Bronchial epithelial cell (primary cell): Measurements from ENCODE around the gene DALRD3. TPM values are rescaled to one million over a fixed set of nuclear protein-coding genes. Genes with fewer than 3 reads are reported as not detected.

Experiments
- DNase-seq: peaks from one replicate; pipeline ENCODE4 v3.0.0-alpha.2; 2010; ENCODE audit warnings: low read depth
- FAIRE-seq: peaks from 2 replicates; lab custom pipeline; 2011; peaks lifted over from hg19 to GRCh38; lab: Jason Lieb, UNC
- H3K27me3 ChIP-seq: 2 replicates; pipeline ENCODE4 v1.5.1; 2011; ENCODE audit warnings: low read length; ENCODE audit not compliant: control insufficient read depth, insufficient read depth
- H3K36me3 ChIP-seq: 2 replicates; pipeline ENCODE4 v1.5.1; 2011; ENCODE audit warnings: low read length; ENCODE audit not compliant: control insufficient read depth, insufficient read depth
- H3K4me3 ChIP-seq: 2 replicates; pipeline ENCODE4 v1.5.1; 2011; ENCODE audit warnings: mild to moderate bottlenecking, low read depth, low read length, control low read depth
- total RNA-seq: library from RNA; depleted of rRNA; stranded (reverse); fragments of >200 nt; gene quantifications from 2 replicates; pipeline ENCODE4 v1.2.1, GENCODE V29; 2014
- TF ChIP-seq, protein P1 (sequence below): IDR thresholded peaks from 2 replicates; pipeline ENCODE4 v1.5.1; 2011; ENCODE audit warnings: mild to moderate bottlenecking, moderate library complexity, low read length, control low read depth, inconsistent platforms; ENCODE audit not compliant: insufficient read depth, severe bottlenecking

Gene DALRD3
- total RNA-seq, 1 donor from 2014 or later, result 44.0 TPM

DNA sequence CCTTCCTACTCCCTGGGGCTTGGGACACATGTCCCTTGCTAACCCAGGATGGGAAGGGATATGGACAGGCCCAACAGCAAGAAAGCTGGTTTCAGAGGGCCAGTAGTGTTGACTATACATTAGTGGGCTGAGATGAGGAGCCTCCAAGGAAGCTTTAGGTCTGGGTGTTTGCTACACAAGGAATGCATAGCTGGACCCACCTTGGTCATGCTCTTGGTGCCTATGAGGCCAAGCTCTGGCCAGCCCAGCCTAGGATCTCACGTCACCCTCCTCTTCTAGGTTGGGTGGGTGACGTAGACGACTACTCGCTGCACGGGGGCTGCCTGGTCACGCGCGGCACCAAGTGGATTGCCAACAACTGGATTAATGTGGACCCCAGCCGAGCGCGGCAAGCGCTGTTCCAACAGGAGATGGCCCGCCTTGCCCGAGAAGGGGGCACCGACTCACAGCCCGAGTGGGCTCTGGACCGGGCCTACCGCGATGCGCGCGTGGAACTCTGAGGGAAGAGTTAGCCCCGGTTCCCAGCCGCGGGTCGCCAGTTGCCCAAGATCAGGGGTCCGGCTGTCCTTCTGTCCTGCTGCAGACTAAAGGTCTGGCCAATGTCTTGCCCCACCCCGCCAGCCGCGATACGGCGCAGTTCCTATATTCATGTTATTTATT is 11.8 kb downstream of the DALRD3 start:
- no peak for FAIRE-seq
- TF ChIP-seq, protein P1, sequence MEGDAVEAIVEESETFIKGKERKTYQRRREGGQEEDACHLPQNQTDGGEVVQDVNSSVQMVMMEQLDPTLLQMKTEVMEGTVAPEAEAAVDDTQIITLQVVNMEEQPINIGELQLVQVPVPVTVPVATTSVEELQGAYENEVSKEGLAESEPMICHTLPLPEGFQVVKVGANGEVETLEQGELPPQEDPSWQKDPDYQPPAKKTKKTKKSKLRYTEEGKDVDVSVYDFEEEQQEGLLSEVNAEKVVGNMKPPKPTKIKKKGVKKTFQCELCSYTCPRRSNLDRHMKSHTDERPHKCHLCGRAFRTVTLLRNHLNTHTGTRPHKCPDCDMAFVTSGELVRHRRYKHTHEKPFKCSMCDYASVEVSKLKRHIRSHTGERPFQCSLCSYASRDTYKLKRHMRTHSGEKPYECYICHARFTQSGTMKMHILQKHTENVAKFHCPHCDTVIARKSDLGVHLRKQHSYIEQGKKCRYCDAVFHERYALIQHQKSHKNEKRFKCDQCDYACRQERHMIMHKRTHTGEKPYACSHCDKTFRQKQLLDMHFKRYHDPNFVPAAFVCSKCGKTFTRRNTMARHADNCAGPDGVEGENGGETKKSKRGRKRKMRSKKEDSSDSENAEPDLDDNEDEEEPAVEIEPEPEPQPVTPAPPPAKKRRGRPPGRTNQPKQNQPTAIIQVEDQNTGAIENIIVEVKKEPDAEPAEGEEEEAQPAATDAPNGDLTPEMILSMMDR, result no peak
- DNase-seq, result no peak

DNA sequence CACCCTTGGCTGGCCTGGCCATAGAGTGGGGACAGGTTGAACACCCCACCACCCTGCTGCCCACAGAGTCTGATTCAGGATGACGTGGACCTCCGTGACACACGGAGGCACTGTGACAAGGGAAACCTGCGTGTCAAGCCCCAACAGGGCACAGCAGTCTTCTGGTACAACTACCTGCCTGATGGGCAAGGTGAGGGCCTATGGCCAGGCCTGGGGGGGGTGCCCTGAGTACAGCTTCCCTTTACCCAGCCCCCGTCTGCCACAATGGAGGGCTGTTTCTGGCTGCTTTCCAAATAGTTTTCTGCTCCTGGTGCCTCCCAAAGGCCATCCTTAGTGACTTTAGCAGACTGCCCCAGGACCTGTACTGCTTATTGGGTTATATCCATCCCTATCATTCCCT is 12.4 kb downstream of the DALRD3 start:
- FAIRE-seq (no peak), DNase-seq (no peak)
- Histone ChIP-seq H3K36me3 (no peaks in the 10 kb centered on the region), H3K4me3 (peak overlapping the region; percentile 83), H3K27me3 (no peaks in the 10 kb centered on the region)
- TF ChIP-seq, protein P1, result no peak

More for the DNA sequence above, 11.8 kb downstream of the DALRD3 start:
- no peaks in the 10 kb centered on the region for H3K27me3 ChIP-seq
- peak overlapping the region; percentile 83 for H3K4me3 ChIP-seq
- peaks cover under 1% of the 10 kb centered on the region for H3K36me3 ChIP-seq

DNA sequence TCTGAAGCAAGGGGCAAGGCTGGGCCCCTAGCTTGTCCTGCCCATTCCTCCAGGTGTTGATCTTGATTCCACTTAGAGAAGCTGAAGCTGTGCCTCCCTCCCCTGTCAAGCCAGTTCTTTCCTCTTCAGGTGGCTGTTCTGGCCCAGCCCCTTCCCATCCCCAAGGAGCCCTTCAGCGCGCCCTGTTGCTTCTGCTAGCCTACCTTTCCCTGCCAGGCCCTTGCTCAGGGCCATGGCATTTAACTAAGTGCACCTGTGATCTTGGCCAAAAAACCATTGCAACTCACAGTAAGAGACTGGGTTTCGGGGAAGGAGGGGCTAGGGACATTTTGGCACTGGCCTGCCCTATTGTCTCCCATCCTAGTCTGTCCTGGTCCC is 13.1 kb downstream of the DALRD3 start:
- Histone ChIP-seq H3K27me3 (no peaks in the 10 kb centered on the region), H3K36me3 (no peaks in the 10 kb centered on the region), H3K4me3 (no peak overlapping the region)
- FAIRE-seq, result no peak
- no peak for DNase-seq
- TF ChIP-seq, protein P1, result no peak

DNA sequence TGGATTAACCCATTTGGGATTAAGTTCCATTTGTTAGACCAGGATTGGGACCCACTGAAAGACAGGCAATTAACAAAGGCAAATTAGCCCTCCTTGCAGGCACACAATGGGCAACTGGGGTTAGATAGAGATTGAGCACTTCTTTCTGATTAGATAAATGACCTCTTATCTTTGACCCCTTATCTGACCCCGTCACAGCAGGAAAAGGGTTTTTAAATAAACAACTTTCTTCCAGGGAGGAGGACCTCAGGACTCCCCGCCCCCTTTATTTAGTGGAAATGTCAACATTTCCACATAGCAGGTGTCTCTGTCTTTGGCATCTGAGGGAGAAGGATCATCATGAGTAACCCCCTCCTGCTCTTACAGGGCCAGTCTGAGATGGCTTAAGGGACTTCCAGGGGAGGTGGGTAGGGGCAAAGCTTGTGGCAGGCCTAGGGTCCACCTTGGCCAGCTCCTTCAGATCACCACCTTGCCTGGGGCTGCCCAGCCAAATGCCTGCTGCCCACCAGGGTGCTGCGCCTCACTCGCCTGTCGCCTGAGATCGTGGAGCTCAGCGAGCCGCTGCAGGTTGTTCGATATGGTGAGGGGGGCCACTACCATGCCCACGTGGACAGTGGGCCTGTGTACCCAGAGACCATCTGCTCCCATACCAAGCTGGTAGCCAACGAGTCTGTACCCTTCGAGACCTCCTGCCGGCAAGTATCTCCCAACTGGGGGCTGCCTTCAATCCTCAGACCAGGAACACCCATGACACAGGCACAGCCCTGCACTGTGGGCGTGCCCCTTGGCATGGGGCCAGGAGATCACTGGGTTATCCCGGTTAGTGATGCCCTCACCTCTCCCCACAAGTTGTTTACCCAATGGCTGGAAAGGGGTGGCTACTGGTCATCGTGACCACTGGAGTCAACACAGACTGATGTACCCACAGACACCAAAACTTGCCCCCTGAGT is 13.8 kb downstream of the DALRD3 start:
- H3K36me3 ChIP-seq, result no peaks in the 10 kb centered on the region
- FAIRE-seq, result no peak
- TF ChIP-seq, protein P1, result no peak
- no peak overlapping the region for H3K4me3 ChIP-seq
- no peaks in the 10 kb centered on the region for H3K27me3 ChIP-seq
- no peak for DNase-seq

DNA sequence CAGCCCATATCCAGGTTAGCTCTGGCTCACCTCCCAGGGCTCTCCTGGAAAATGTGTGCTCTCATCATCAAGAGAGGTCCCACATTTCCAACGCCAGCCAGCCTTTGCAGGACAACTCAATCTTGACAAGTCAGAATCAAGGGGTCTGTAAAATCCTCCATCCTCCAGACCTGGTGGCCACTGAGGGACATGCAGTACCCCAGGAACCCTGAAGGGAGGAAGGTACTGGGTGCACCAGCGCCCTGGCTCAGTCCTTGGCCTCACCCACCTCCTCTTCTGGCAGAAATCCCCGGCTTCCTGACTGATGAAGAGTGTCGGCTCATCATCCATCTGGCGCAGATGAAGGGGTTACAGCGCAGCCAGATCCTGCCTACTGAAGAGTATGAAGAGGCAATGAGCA is 17.2 kb downstream of the DALRD3 start:
- DNase-seq (no peak), FAIRE-seq (no peak)
- no peaks in the 10 kb centered on the region for H3K27me3 ChIP-seq
- TF ChIP-seq, protein P1, result no peak
- no peaks in the 10 kb centered on the region for H3K36me3 ChIP-seq
- H3K4me3 ChIP-seq, result no peak overlapping the region
